ENCODE data around the gene NEK11. TPM values are rescaled to one million over a fixed set of nuclear protein-coding genes. Genes with fewer than 3 reads are reported as not detected.

The NEK11 gene
- total and polyA plus RNA-seq, 2 experiments from 2014 or later, result 3.5 to 13.7 TPM

- Histone ChIP-seq H3K79me2 (no peaks in the 10 kb centered on the region), H3K27ac (no peak overlapping the region), H3K4me3 (no peak overlapping the region), H3K4me2 (no peak overlapping the region), H4K20me1 (ENCODE audit: insufficient read depth, poor library complexity, severe bottlenecking) (no peaks in the 10 kb centered on the region), H3K4me1 (ENCODE audit: insufficient read depth) (no peaks in the 10 kb centered on the region), H3K36me3 (replicated peaks; ENCODE audit: insufficient read depth, low read depth) (no peaks in the 10 kb centered on the region), H2AFZ (no peak overlapping the region), H3K9me2 (replicated peaks; ENCODE audit: insufficient read depth) (no peaks in the 10 kb centered on the region), H3K27me3 (no peaks in the 10 kb centered on the region), H3K9me3 (ENCODE audit: low read depth) (no peaks in the 10 kb centered on the region)
- DNase-seq (ENCODE audit: low spot score), result no peak
- WGBS (ENCODE audit: low lambda C conversion rate, missing lambda C conversion rate), result 89% methylated on average over 1 of the region's 1 CpG
- no peak for TF ChIP-seq CTCF (IDR thresholded peaks at IDR 0.05; ENCODE audit: poor library complexity)
- no peak for TF ChIP-seq EZH2phosphoT487 (IDR thresholded peaks at IDR 0.05; ENCODE audit: low read depth, severe bottlenecking, unreplicated experiment)
- no peak for TF ChIP-seq EZH2 (IDR thresholded peaks at IDR 0.05; ENCODE audit: borderline replicate concordance)
Measured at GRCh38 chr3:131299836-131300235, 273.2 kb downstream of the NEK11 start.

- H3K27ac ChIP-seq, result no peak overlapping the region
- H3K27me3 ChIP-seq, result no peaks in the 10 kb centered on the region
- H2AFZ ChIP-seq, result no peak overlapping the region
- TF ChIP-seq EZH2phosphoT487 (IDR thresholded peaks at IDR 0.05; ENCODE audit: low read depth, severe bottlenecking, unreplicated experiment), result no peak
- no peak for TF ChIP-seq EZH2 (IDR thresholded peaks at IDR 0.05; ENCODE audit: borderline replicate concordance)
- no peak for TF ChIP-seq CTCF (IDR thresholded peaks at IDR 0.05; ENCODE audit: poor library complexity)
- no peaks in the 10 kb centered on the region for H3K79me2 ChIP-seq
- no peak overlapping the region for H3K4me2 ChIP-seq
- no peaks in the 10 kb centered on the region for H3K4me1 ChIP-seq (ENCODE audit: insufficient read depth)
- DNase-seq (ENCODE audit: low spot score), result no peak
- H3K9me2 ChIP-seq (replicated peaks; ENCODE audit: insufficient read depth), result no peaks in the 10 kb centered on the region
- H3K9me3 ChIP-seq (ENCODE audit: low read depth), result no peaks in the 10 kb centered on the region
- H3K4me3 ChIP-seq, result no peak overlapping the region
- H4K20me1 ChIP-seq (ENCODE audit: insufficient read depth, poor library complexity, severe bottlenecking), result no peaks in the 10 kb centered on the region
- H3K36me3 ChIP-seq (replicated peaks; ENCODE audit: insufficient read depth, low read depth), result no peaks in the 10 kb centered on the region
Measured at GRCh38 chr3:131303848-131304247, 277.2 kb downstream of the NEK11 start.

- Histone ChIP-seq H3K4me3 (no peak overlapping the region), H3K79me2 (no peaks in the 10 kb centered on the region), H3K9me3 (ENCODE audit: low read depth) (no peaks in the 10 kb centered on the region), H2AFZ (no peak overlapping the region), H4K20me1 (ENCODE audit: insufficient read depth, poor library complexity, severe bottlenecking) (no peaks in the 10 kb centered on the region), H3K36me3 (replicated peaks; ENCODE audit: insufficient read depth, low read depth) (no peaks in the 10 kb centered on the region), H3K27me3 (no peaks in the 10 kb centered on the region), H3K4me1 (ENCODE audit: insufficient read depth) (no peaks in the 10 kb centered on the region), H3K4me2 (no peak overlapping the region), H3K9me2 (replicated peaks; ENCODE audit: insufficient read depth) (no peaks in the 10 kb centered on the region), H3K27ac (no peak overlapping the region)
- WGBS (ENCODE audit: low lambda C conversion rate, missing lambda C conversion rate), result 92% methylated on average over 5 of the region's 5 CpGs
- TF ChIP-seq EZH2phosphoT487 (IDR thresholded peaks at IDR 0.05; ENCODE audit: low read depth, severe bottlenecking, unreplicated experiment), result no peak
- TF ChIP-seq EZH2 (IDR thresholded peaks at IDR 0.05; ENCODE audit: borderline replicate concordance), result no peak
- no peak for DNase-seq (ENCODE audit: low spot score)
Measured at GRCh38 chr3:131304890-131305289, 278.2 kb downstream of the NEK11 start.

GRCh38 chr3:131306242-131306641 is 279.6 kb downstream of the NEK11 start:
- H3K79me2 ChIP-seq, result no peaks in the 10 kb centered on the region
- no peaks in the 10 kb centered on the region for H3K36me3 ChIP-seq (replicated peaks; ENCODE audit: insufficient read depth, low read depth)
- no peak overlapping the region for H2AFZ ChIP-seq
- no peak overlapping the region for H3K4me2 ChIP-seq
- H3K9me2 ChIP-seq (replicated peaks; ENCODE audit: insufficient read depth), result no peaks in the 10 kb centered on the region
- no peak overlapping the region for H3K27ac ChIP-seq
- no peaks in the 10 kb centered on the region for H3K4me1 ChIP-seq (ENCODE audit: insufficient read depth)
- TF ChIP-seq CTCF (IDR thresholded peaks at IDR 0.05; ENCODE audit: poor library complexity) (no peak), EZH2phosphoT487 (IDR thresholded peaks at IDR 0.05; ENCODE audit: low read depth, severe bottlenecking, unreplicated experiment) (no peak), EZH2 (IDR thresholded peaks at IDR 0.05; ENCODE audit: borderline replicate concordance) (no peak)
- no peak for DNase-seq (ENCODE audit: low spot score)
- no peaks in the 10 kb centered on the region for H4K20me1 ChIP-seq (ENCODE audit: insufficient read depth, poor library complexity, severe bottlenecking)
- H3K4me3 ChIP-seq, result no peak overlapping the region
- no peaks in the 10 kb centered on the region for H3K27me3 ChIP-seq
- no peaks in the 10 kb centered on the region for H3K9me3 ChIP-seq (ENCODE audit: low read depth)
